ENCODE data around the gene SPON1.
A peak's percentile ranks its signal among the peaks of the same experiment; 100 is the strongest.
"Not testable (repeated sequence)": the region's sequence is repeated elsewhere in the genome, so short reads cannot be mapped to it uniquely, and the experiment has no call there.

Gene SPON1

GRCh38 chr11:14136561-14136960 lies 174.0 kb downstream of the SPON1 start:
- DNase-seq: no peak

GRCh38 chr11:14137284-14137683 lies 174.8 kb downstream of the SPON1 start:
- DNase-seq: no peak

GRCh38 chr11:14140991-14141390 lies 178.5 kb downstream of the SPON1 start:
- DNase-seq: no peak

GRCh38 chr11:14141676-14142075 lies 179.2 kb downstream of the SPON1 start:
- no peak for DNase-seq

GRCh38 chr11:14144934-14145333 lies 182.4 kb downstream of the SPON1 start:
- no peak for DNase-seq

GRCh38 chr11:14148653-14149273 lies 186.2 kb downstream of the SPON1 start:
- DNase-seq: no peak

- DNase-seq: no peak
These were observed 187.2 kb downstream of the SPON1 start for GRCh38 chr11:14149683-14150082.

GRCh38 chr11:14150878-14151277 lies 188.4 kb downstream of the SPON1 start:
- no peak for DNase-seq

- DNase-seq: not testable (repeated sequence)
These were observed 191.6 kb downstream of the SPON1 start for GRCh38 chr11:14154103-14154502.

- no peak for DNase-seq
These were observed 195.9 kb downstream of the SPON1 start for GRCh38 chr11:14158393-14158792.

- DNase-seq: no peak
These were observed 201.1 kb downstream of the SPON1 start for GRCh38 chr11:14163576-14163975.

- DNase-seq: not testable (repeated sequence)
These were observed 211.2 kb downstream of the SPON1 start for GRCh38 chr11:14173679-14174078.

GRCh38 chr11:14179116-14179820 lies 216.7 kb downstream of the SPON1 start:
- peak; percentile 90 for DNase-seq

- no peak for DNase-seq
These were observed 218.6 kb downstream of the SPON1 start for GRCh38 chr11:14181121-14181520.

GRCh38 chr11:14182833-14183364 lies 220.4 kb downstream of the SPON1 start:
- no peak for DNase-seq

- DNase-seq: no peak
These were observed 221.8 kb downstream of the SPON1 start for GRCh38 chr11:14184028-14184940.

- no peak for DNase-seq
These were observed 222.9 kb downstream of the SPON1 start for GRCh38 chr11:14185461-14185860.

GRCh38 chr11:14186046-14186775 lies 223.7 kb downstream of the SPON1 start:
- no peak for DNase-seq

GRCh38 chr11:14189874-14190273 lies 227.4 kb downstream of the SPON1 start:
- DNase-seq: no peak

- no peak for DNase-seq
These were observed 228.7 kb downstream of the SPON1 start for GRCh38 chr11:14190992-14191778.

GRCh38 chr11:14193644-14194043 lies 231.1 kb downstream of the SPON1 start:
- DNase-seq: no peak

All from NCI-H1105 (cell line).